ENCODE data around the gene ADARB2. TPM values are rescaled to one million over a fixed set of nuclear protein-coding genes. Genes with fewer than 3 reads are reported as not detected.

Gene ADARB2
- total and polyA plus RNA-seq, 4 donors: 0.55 to 0.70 (median 0.59) TPM; not detected in 1

- H3K4me3 ChIP-seq (ENCODE audit: low read depth in 1 of 3, low read length in 3 of 3): no peak overlapping the region
- H3K4me1 ChIP-seq (ENCODE audit: control insufficient read depth in 4 of 4, insufficient read depth in 4 of 4, low read length in 3 of 4): no peaks in the 10 kb centered on the region
- H3K9ac ChIP-seq (ENCODE audit: low read depth in 1 of 2, low read length in 2 of 2): no peak overlapping the region
- H3K27me3 ChIP-seq (ENCODE audit: control insufficient read depth in 4 of 4, insufficient read depth in 4 of 4, low read length in 3 of 4): no peaks in the 10 kb centered on the region
- TF ChIP-seq FOXA1 (IDR thresholded peaks at IDR 0.05) (no peak), YY1 (IDR thresholded peaks at IDR 0.05) (no peak), ZBTB33 (IDR thresholded peaks at IDR 0.05) (no peak), REST (IDR thresholded peaks at IDR 0.05) (no peak), HNF4G (IDR thresholded peaks at IDR 0.05) (no peak), JUND (IDR thresholded peaks at IDR 0.05) (no peak), HNF4A (conservative IDR thresholded peaks at IDR 0.05) (no peak), FOXA2 (IDR thresholded peaks at IDR 0.05) (no peak), EGR1 (IDR thresholded peaks at IDR 0.05; ENCODE audit: low read depth in 2 of 2) (no peak), NR2F2 (IDR thresholded peaks at IDR 0.05) (no peak)
- no peak for DNase-seq (ENCODE audit: low spot score)
- no peaks in the 10 kb centered on the region for H3K36me3 ChIP-seq (ENCODE audit: control insufficient read depth in 4 of 4, insufficient read depth in 3 of 4, low read depth in 1 of 4, low read length in 3 of 4)
- WGBS: 70% methylated on average over 19 of the region's 19 CpGs
- no peak overlapping the region for H3K27ac ChIP-seq (ENCODE audit: low read depth in 1 of 2, low read length in 2 of 2)
- no peaks in the 10 kb centered on the region for H3K9me3 ChIP-seq (ENCODE audit: control insufficient read depth in 4 of 4, low read length in 3 of 4)
Measured at GRCh38 chr10:1280466-1281404, 456.6 kb downstream of the ADARB2 start.

- DNase-seq (ENCODE audit: low spot score): no peak
Measured at GRCh38 chr10:1278306-1278705, 459.0 kb downstream of the ADARB2 start.

More at GRCh38 chr10:1278306-1278705, 459.0 kb downstream of the ADARB2 start:
- H3K4me3 ChIP-seq (ENCODE audit: low read depth in 1 of 3, low read length in 3 of 3): no peak overlapping the region
- H3K27ac ChIP-seq (ENCODE audit: low read depth in 1 of 2, low read length in 2 of 2): no peak overlapping the region
- 83% methylated on average over 3 of the region's 3 CpGs for WGBS
- no peaks in the 10 kb centered on the region for H3K36me3 ChIP-seq (ENCODE audit: control insufficient read depth in 4 of 4, insufficient read depth in 3 of 4, low read depth in 1 of 4, low read length in 3 of 4)
- no peaks in the 10 kb centered on the region for H3K9me3 ChIP-seq (ENCODE audit: control insufficient read depth in 4 of 4, low read length in 3 of 4)
- no peaks in the 10 kb centered on the region for H3K4me1 ChIP-seq (ENCODE audit: control insufficient read depth in 4 of 4, insufficient read depth in 4 of 4, low read length in 3 of 4)
- H3K9ac ChIP-seq (ENCODE audit: low read depth in 1 of 2, low read length in 2 of 2): no peak overlapping the region
- H3K27me3 ChIP-seq (ENCODE audit: control insufficient read depth in 4 of 4, insufficient read depth in 4 of 4, low read length in 3 of 4): no peaks in the 10 kb centered on the region
- TF ChIP-seq JUND (IDR thresholded peaks at IDR 0.05) (no peak), ZBTB33 (IDR thresholded peaks at IDR 0.05) (no peak), YY1 (IDR thresholded peaks at IDR 0.05) (no peak), ATF3 (IDR thresholded peaks at IDR 0.05) (no peak), SP1 (IDR thresholded peaks at IDR 0.05) (no peak), GABPA (IDR thresholded peaks at IDR 0.05 in 1 of 2, conservative IDR thresholded peaks at IDR 0.05 in 1 of 2) (no peak), REST (IDR thresholded peaks at IDR 0.05) (no peak)
